WERI-Rb-1 (cell line): ENCODE measurements around the gene SAMD11.

Source experiments
- DNase-seq: peaks from one replicate; pipeline ENCODE4 v3.0.0-alpha.2; 2020
- H3K27ac ChIP-seq: fragments of 250-450 bp; sonication (Bioruptor Pico); 2 replicates; pipeline ENCODE4 v1.5.1; 2020; ENCODE audit warnings: mild to moderate bottlenecking, moderate library complexity
- H3K27me3 ChIP-seq: fragments of 250-450 bp; sonication (Bioruptor Pico); 2 replicates; pipeline ENCODE4 v1.5.1; 2021; ENCODE audit warnings: mild to moderate bottlenecking, low read depth, moderate library complexity; ENCODE audit not compliant: insufficient read depth, severe bottlenecking
- H3K36me3 ChIP-seq: fragments of 250-450 bp; sonication (Bioruptor Pico); 2 replicates; pipeline ENCODE4 v1.5.1; 2020; ENCODE audit warnings: mild to moderate bottlenecking, moderate library complexity
- H3K4me3 ChIP-seq: 2 replicates; pipeline ENCODE4 v1.5.1; 2011; ENCODE audit warnings: low read depth, mild to moderate bottlenecking, control low read depth, low read length
- H3K9me3 ChIP-seq: fragments of 250-450 bp; sonication (Bioruptor Pico); 2 replicates; pipeline ENCODE4 v1.5.1; 2021; ENCODE audit warnings: mild to moderate bottlenecking, moderate library complexity; ENCODE audit not compliant: severe bottlenecking
- CTCF ChIP-seq: IDR thresholded peaks from 2 replicates; pipeline ENCODE4 v1.5.1; 2011; ENCODE audit warnings: low read depth, mild to moderate bottlenecking, control low read depth, inconsistent platforms, low read length

Gene SAMD11

GRCh38 chr1:959731-960362 lies 36.1 kb downstream of the SAMD11 start:
- Histone ChIP-seq H3K27ac (peak overlapping the region; percentile 68), H3K9me3 (no peaks in the 10 kb centered on the region), H3K4me3 (peak overlapping the region; percentile 66), H3K36me3 (peaks cover 43% of the 10 kb centered on the region), H3K27me3 (no peaks in the 10 kb centered on the region)
- TF ChIP-seq CTCF, result no peak
- no peak for DNase-seq

DNA sequence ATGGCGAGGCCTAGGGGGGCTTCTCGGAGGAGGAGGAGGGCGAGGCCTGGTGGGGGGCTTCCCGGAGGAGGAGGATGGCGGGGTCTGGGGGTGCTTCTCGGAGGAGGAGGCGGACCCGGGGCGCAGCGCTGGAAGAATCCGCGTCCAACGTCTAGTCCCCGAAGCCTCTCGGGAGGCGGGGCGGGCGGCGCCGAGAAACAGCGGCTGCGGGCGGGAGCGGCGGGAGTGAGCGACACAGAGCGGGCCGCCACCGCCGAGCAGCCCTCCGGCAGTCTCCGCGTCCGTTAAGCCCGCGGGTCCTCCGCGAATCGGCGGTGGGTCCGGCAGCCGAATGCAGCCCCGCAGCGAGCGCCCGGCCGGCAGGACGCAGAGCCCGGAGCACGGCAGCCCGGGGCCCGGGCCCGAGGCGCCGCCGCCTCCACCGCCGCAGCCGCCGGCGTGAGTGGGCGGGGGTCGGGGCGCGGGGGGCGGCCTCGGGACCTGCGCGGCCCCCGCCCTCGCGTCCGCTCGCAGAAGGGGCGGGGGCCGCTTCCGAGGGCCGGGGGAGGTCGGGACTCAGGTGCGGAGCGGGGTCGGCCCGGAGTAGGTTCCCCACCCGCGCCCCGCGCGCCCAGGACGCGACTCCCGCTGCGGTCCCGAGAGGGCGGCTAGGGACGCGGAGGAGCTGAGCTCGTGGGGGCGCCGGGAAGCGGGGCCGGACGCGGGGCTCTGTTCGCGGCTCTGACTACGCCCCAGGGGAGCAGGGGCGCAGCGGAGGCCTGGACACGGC lies 36.8 kb downstream of the SAMD11 start, which contains the start of gene KLHL17:
Gene KLHL17, plus strand, starts transcription at position 222 of the 769 bp plus-strand sequence. Its CDS starts 110 bp downstream, at position 332.
- DNase-seq, result peak; percentile 89
- Histone ChIP-seq H3K27ac (peak within 1 kb of the TSS; percentile 68), H3K27me3 (no peaks in the 10 kb centered on the region), H3K4me3 (peak within 1 kb of the TSS; percentile 66), H3K9me3 (no peaks in the 10 kb centered on the region), H3K36me3 (peaks cover 42% of the 10 kb centered on the region)
- TF ChIP-seq CTCF, result no peak

GRCh38 chr1:961132-961669 lies 37.5 kb downstream of the SAMD11 start:
- H3K4me3 ChIP-seq, result peak overlapping the region; percentile 66
- no peak for TF ChIP-seq CTCF
- H3K9me3 ChIP-seq, result no peaks in the 10 kb centered on the region
- H3K27me3 ChIP-seq, result no peaks in the 10 kb centered on the region
- no peak overlapping the region for H3K27ac ChIP-seq
- peaks cover 38% of the 10 kb centered on the region for H3K36me3 ChIP-seq
- DNase-seq, result no peak

DNA sequence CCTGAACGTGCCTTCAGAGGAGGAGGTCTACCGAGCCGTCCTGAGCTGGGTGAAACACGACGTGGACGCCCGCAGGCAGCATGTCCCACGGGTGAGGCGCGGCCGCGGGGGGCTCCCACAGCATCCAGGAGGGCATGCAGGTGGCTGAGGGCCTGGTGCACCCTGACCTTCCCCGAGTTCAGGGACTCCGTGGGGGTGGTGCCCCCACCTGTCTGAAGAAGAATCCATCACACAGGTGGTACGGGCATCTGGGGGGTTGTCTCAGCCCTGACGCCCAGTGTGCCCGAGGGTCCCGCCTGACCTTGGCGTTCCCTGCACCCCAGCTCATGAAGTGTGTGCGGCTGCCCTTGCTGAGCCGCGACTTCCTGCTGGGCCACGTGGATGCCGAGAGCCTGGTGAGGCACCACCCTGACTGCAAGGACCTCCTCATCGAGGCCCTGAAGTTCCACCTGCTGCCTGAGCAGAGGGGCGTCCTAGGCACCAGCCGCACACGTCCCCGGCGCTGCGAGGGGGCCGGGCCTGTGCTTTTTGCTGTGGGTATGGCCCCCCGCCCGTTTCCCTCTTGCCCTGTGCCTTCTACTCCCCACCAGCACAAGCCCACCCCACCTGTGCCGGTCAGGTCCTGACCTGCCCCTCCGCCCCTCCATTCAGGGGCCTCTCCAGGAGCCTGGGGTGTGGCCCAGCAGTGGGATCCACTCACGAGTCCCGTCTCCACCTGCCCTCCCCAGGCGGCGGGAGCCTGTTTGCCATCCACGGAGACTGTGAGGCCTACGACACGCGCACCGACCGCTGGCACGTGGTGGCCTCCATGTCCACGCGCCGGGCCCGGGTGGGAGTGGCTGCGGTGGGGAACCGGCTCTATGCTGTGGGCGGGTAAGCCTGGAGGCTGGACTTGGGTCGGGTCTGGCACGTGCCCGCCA lies 38.9 kb downstream of the SAMD11 start:
- peaks cover 29% of the 10 kb centered on the region for H3K36me3 ChIP-seq
- TF ChIP-seq CTCF, result no peak

GRCh38 chr1:963301-963651 lies 39.6 kb downstream of the SAMD11 start:
- Histone ChIP-seq H3K9me3 (no peaks in the 10 kb centered on the region), H3K27ac (no peak overlapping the region), H3K36me3 (peaks cover 29% of the 10 kb centered on the region), H3K27me3 (no peaks in the 10 kb centered on the region), H3K4me3 (no peak overlapping the region)
- no peak for DNase-seq
- no peak for TF ChIP-seq CTCF

More for the DNA sequence above, 38.9 kb downstream of the SAMD11 start:
- no peak for DNase-seq
- no peak overlapping the region for H3K4me3 ChIP-seq
- no peaks in the 10 kb centered on the region for H3K27me3 ChIP-seq
- H3K27ac ChIP-seq, result no peak overlapping the region
- H3K9me3 ChIP-seq, result no peaks in the 10 kb centered on the region
